HepG2 (cell line): Measurements from ENCODE around the gene XAB2. TPM values are rescaled to one million over a fixed set of nuclear protein-coding genes. Genes with fewer than 3 reads are reported as not detected.

Source experiments
- ATM ChIP-seq: fragments of 450-650 bp; IDR thresholded peaks from 2 replicates; pipeline ENCODE4 v1.7.1; 2017; ENCODE audit warnings: mild to moderate bottlenecking, borderline replicate concordance
- NAIF1 ChIP-seq: sonication (generic); formaldehyde crosslinking; IDR thresholded peaks from 2 replicates; pipeline ENCODE4 v1.5.0; 2020; ENCODE audit warnings: mild to moderate bottlenecking, missing genetic modification reagents, borderline replicate concordance
- SYNCRIP ChIP-seq: fragments of 200-400 bp; formaldehyde crosslinking; IDR thresholded peaks from 2 replicates; pipeline ENCODE4 v1.6.1; 2018; ENCODE audit warnings: mild to moderate bottlenecking, low read depth, low read length; ENCODE audit not compliant: insufficient read depth
- TRAFD1 ChIP-seq: sonication (generic); formaldehyde crosslinking; IDR thresholded peaks from 2 replicates; pipeline ENCODE4 v1.5.1; 2020; ENCODE audit warnings: missing genetic modification reagents, mild to moderate bottlenecking, borderline replicate concordance
- UBTF ChIP-seq: sonication (generic); formaldehyde crosslinking; IDR thresholded peaks from 2 replicates; pipeline ENCODE4 v1.4.0; 2020; ENCODE audit warnings: mild to moderate bottlenecking, missing genetic modification reagents
- ZFAT ChIP-seq: sonication (generic); formaldehyde crosslinking; conservative IDR thresholded peaks from 2 replicates; pipeline ENCODE4 v1.8.1; 2023; ENCODE audit warnings: missing genetic modification reagents, inconsistent platforms
- ZMYM4 ChIP-seq: sonication (generic); formaldehyde crosslinking; IDR thresholded peaks from 2 replicates; pipeline ENCODE4 v1.8.1; 2023; ENCODE audit warnings: mild to moderate bottlenecking, missing genetic modification reagents
- ZNF282 ChIP-seq: fragments of 450-650 bp; IDR thresholded peaks from 2 replicates; pipeline ENCODE4 v1.6.1; 2018; ENCODE audit not compliant: partially characterized antibody
- ZNF496 ChIP-seq: sonication (generic); formaldehyde crosslinking; IDR thresholded peaks from 2 replicates; pipeline ENCODE4 v1.8.1; 2023; ENCODE audit warnings: mild to moderate bottlenecking, moderate library complexity, missing genetic modification reagents; ENCODE audit not compliant: insufficient replicate concordance
- ZNF563 ChIP-seq: sonication (generic); formaldehyde crosslinking; IDR thresholded peaks from 2 replicates; pipeline ENCODE4 v1.8.0; 2022; ENCODE audit warnings: mild to moderate bottlenecking, moderate library complexity, missing genetic modification reagents
- polyA plus RNA-seq, 8 experiments: library from polyadenylated mRNA; depleted of rRNA in 3 of 8; stranded (reverse) in 7 of 8; unstranded in 1 of 8; fragments of >200 nt; fragmentation: Illumina TruSeq in 4 of 8; extraction: Trizol in 4 of 8; gene quantifications; 2 replicates each; pipeline versions ENCODE4 v1.2.1 to v1.2.3, GENCODE V29; 2011 to 2016; ENCODE audit warnings: low read depth in 4 of 8, missing spikeins in 1 of 8, mixed read lengths in 1 of 8; ENCODE audit not compliant: insufficient read depth in 1 of 8
- total RNA-seq, 5 experiments: library from RNA; depleted of rRNA; stranded (reverse); fragments of >200 nt; fragmentation: Illumina TruSeq; extraction: Trizol; gene quantifications; 2 replicates each; pipeline ENCODE4 v1.2.3, GENCODE V29; 2016; ENCODE audit warnings: low read depth in 1 of 5

The XAB2 gene
- total and polyA plus RNA-seq, 2 of the 13 experiments (the other 11 are each of a cell fraction or from before 2014, with no cell fraction given) = 6.2 to 23.9 TPM

GRCh38 chr19:7654401-7654800, 25.1 kb upstream of the XAB2 start (continued):
- no peak for TF ChIP-seq UBTF
- TF ChIP-seq ZMYM4 (CRISPR knock-in tag) = no peak
- no peak for TF ChIP-seq NAIF1
- TF ChIP-seq SYNCRIP = no peak
- TF ChIP-seq ZNF282 = no peak
- TF ChIP-seq ZNF563 = no peak
- no peak for TF ChIP-seq ZFAT (CRISPR knock-in tag)
- no peak for TF ChIP-seq ZNF496 (CRISPR knock-in tag)
- no peak for TF ChIP-seq ATM
- no peak for TF ChIP-seq TRAFD1 (CRISPR knock-in tag)
